ENCODE results near the gene AMPD3.

AMPD3 gene

DNA sequence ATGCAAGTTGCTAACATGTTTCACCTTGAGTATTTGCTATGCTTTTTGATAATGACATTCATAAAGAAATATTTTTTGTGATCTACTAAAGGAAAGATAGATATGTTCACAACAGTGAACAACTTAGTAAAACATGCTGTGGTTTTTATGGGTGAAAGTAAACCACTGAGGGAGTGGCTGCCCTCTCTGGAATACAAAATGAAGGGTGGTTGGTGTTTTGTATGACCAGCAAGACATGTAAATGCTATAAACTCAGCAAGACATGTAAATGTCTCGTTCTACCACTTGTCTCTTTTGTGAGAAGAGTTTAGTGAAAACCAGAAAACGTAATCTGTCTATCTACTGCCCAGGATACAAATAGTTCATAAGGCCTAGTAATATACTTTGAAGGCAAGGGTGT, 7.6 kb upstream of the AMPD3 start:
- TF ChIP-seq, protein P1, sequence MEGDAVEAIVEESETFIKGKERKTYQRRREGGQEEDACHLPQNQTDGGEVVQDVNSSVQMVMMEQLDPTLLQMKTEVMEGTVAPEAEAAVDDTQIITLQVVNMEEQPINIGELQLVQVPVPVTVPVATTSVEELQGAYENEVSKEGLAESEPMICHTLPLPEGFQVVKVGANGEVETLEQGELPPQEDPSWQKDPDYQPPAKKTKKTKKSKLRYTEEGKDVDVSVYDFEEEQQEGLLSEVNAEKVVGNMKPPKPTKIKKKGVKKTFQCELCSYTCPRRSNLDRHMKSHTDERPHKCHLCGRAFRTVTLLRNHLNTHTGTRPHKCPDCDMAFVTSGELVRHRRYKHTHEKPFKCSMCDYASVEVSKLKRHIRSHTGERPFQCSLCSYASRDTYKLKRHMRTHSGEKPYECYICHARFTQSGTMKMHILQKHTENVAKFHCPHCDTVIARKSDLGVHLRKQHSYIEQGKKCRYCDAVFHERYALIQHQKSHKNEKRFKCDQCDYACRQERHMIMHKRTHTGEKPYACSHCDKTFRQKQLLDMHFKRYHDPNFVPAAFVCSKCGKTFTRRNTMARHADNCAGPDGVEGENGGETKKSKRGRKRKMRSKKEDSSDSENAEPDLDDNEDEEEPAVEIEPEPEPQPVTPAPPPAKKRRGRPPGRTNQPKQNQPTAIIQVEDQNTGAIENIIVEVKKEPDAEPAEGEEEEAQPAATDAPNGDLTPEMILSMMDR (IDR thresholded peaks at IDR 0.05), result no peak

DNA sequence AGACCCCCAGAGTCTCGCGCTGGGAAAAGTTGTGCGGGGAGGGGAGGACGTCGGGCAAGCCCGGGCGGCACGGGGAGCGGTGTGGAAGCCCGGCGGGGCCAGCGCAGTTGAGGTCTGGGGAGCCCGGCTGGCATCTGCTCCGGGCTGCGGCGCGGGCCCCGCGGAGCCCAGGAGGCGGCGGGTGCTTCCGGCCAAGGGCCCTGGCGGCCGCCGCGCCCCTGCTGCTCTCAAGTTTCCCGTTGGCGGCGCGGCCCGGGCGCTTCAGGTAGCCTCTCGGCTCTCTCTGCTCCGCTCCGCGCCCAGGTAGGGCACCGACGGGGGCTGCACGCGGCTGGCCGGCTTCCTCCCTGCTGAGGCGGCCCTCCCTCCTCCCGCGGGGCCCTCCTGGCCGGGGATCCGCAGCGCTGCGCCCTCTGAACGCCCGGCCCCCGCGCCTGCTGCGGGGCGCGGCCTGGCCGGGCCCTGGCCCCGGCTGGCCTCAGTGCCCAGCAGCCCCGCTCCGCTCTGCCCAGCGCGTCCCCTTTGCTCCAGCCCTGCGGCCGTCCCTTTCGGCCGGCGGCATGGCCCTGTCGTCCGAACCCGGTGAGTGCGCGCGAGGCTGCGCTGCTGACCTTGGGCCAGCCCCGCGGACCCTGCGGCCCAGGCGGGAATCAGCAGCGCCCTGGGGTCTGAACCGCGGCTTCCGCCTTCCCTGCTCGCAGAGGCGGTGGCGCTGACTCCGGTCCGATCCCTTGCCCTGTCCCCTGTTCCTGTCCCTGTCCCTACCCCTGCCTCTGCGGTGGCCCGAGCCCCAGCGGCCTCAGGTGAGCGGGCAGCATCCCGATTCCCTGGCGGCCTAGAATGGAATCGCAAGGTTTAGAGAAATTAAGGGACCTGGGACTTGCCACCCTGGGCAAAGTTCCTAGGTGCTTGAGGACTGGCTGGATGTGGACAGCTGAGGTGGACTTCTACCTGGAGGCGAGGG, 4.3 kb upstream of the AMPD3 start:
- TF ChIP-seq, protein P1 (IDR thresholded peaks at IDR 0.05), result no peak

DNA sequence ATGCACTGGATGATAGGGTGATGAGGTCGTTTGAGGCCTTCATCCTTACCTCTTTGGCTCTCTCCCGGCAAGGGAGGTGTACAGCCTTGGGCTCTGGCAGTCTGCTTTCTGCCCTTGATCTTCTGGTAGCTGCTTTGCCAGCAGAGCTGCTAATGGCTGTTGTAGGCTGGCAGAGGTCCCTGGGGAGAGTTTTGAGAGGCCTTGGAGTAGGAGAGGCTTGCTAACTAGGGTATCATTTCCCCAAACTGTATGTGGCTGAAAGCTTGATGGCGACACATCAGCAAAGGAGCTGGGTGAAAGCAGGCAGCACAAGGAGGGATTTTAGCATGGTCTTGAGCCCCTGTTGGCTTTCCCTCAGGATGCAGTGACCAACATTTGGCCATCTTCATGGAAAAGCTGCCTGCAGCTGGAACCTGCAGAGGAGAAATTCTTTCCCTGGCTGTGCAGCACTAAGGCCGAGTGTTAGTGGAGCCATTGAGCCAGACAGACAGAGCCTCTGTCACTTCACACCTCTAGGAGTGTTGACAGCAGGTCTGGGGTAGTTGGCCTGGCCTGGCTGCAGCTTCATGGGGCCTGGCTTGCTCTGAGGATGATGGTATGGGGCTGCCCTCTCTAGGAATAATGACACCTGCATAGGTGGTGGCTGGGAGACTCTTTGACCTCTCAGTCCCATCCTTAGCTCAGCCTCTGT, 3.5 kb upstream of the AMPD3 start:
- TF ChIP-seq, protein P1 (IDR thresholded peaks at IDR 0.05), result no peak

DNA sequence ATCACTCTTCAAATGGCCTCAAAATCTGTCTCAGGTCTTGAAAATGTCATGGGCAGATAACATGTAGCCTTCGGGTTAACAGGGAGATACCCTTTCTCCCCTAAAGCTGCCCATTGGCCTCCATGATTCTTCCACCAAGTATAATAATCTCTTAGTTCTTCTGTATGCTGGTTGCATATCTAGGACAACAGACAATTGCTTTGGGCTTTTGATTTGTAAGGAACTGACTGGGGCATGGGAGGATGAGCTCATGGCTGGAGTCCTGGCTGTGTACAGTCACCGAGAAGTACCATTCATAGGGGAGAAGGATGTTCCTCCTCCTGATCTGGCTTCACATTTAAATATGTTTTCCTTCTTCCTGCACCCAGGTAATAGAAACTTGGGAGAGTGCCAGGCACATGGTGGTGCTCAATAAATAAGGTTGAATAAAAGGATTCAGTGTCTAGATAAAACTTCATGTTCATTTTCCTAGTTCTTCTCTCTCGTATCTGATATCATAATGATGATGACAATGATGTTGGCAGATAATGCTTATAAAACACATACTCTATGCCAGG, 2.8 kb upstream of the AMPD3 start:
- TF ChIP-seq, protein P1 (IDR thresholded peaks at IDR 0.05), result no peak

DNA sequence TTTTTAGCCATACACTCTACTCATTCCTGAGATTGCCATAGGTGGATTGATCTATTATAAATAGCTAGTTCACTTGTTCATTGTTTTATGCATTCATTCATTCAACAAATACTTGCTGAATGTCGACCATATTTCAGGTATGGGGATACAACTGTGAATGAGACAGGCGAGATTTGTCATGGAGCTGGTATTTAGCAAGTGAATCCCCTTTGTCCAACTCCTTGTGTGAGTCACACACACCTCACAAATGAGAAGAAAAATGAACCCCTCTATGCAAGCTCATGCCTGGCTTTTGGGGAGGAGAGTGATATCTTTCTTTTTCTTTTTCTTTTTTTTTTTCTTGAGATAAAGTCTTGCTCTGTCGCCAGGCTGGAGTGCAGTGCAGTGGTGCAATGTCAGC, 1.8 kb upstream of the AMPD3 start:
- TF ChIP-seq, protein P1 (IDR thresholded peaks at IDR 0.05), result no peak

DNA sequence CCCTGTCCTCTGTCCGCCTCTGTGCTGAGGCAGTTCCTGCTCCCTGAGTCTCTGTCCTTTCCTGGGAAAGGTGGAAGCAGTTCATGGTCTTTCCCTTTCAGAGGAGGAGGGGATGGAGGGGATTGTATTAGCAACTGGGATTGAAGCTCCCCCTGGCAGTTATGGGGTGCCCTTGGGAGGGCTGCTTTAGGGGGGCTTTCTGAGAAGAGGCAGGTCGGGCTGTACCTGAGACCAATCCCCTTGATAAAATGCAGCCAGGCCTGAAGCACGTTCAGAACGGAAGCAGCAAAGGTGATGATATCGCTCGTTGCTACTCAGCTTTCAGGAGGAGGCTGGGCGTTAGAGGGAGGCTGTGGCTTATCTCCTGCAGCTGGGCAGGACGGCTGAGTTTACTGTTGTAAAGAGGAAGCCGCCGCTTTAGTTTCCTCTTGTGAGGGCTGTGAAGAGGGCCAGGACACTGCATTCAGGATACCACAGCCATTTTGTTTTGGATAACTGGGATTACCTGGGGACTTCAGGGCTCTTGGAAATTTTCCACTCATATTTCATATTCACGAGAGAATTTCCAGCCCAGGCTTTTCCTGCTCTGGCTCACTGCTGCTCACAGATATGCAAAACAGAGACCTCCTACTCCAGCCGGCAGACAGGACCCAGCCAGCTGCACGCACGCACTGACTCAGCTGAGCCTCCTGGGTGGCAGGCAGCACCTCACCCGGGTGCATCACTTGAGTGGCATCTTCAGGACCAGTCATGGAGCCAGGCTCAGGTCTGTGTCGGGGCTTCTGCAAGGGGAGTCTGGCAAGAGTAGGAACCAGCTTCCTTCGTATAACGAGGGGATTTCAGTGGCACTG, 798 bp downstream of the AMPD3 start:
- TF ChIP-seq, protein P1 (IDR thresholded peaks at IDR 0.05), result no peak

DNA sequence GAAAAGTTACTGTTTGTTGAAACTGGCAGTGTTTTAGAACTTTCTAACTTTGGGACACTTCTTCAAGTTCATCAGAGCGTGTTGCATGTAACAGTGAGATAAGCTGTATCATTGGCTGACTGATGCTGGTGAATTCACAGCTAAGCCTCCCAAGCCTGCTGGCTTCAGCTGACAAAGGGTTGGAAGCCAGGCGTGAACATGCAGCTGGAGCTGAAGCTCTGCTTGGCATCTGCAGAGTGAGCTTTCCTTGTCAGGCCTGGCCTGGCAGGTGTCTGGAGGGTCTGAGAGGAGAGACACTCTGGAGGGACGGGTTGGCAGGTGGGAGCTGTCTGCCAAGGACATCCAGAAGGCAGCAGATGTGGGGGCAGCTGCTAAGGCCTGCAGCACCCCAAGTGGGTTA, 1.5 kb downstream of the AMPD3 start:
- TF ChIP-seq, protein P1 (IDR thresholded peaks at IDR 0.05), result no peak

Measured in LNCAP (cell line).